Pulmonary artery endothelial cell (primary cell): Measurements from ENCODE around the gene TMEM247. TPM values are rescaled to one million over a fixed set of nuclear protein-coding genes. Genes with fewer than 3 reads are reported as not detected.

ENCODE experiments used
- DNase-seq: peaks from one replicate; pipeline ENCODE4 v3.0.0-alpha.2; 2011; ENCODE audit warnings: low read depth, low spot score
- total RNA-seq: library from RNA; depleted of rRNA; stranded (reverse); fragments of >200 nt; gene quantifications from 2 replicates; pipeline ENCODE4 v1.2.3, GENCODE V29; 2014

TMEM247 gene
- total RNA-seq, result not detected in 2 replicates

DNA sequence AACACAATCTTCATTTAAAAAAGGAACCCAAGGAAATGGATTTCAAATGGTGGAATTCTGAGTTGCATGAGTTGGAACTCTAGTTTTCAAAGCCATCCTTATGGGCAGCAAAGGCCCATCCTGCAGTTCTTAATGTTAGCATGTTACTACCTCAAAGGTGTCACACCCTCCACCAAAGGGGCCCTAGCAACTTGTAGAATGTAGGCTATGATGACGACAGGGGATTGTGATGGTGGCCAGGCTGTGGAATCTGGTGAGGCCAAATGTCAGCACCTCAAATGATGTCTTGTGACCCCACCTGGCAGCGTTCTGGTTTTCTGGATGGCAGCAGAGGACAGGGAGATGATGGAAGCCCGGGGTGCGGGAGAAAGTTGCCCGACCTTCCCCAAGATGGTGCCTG, at the start of gene TMEM247:
Gene TMEM247, plus strand, starts transcription at position 301 of the 400 bp plus-strand sequence.
- DNase-seq, result no peak

GRCh38 chr2:46430413-46430812, 49.0 kb upstream of the TMEM247 start:
- no peak for DNase-seq

DNA sequence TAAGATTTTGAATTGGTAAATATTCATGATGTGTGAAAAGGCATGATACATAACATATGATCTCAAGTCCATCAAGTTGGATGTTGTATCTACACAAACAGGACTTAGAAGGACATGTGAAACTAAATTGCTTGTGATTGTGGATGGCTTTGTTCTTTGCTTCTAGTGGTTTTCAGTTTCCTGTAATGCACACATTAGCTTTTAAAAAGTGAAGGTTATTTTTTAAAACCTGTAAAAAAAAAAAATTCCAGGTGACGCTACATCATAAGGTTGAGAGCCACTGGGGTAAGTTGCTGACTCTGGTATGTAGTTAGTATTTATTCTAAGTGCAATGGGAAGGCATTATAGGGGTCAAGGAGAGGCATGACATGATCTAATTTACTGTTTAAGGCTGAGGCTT, 48.4 kb upstream of the TMEM247 start:
- DNase-seq, result no peak

GRCh38 chr2:46431481-46432235, 47.7 kb upstream of the TMEM247 start:
- no peak for DNase-seq

DNA sequence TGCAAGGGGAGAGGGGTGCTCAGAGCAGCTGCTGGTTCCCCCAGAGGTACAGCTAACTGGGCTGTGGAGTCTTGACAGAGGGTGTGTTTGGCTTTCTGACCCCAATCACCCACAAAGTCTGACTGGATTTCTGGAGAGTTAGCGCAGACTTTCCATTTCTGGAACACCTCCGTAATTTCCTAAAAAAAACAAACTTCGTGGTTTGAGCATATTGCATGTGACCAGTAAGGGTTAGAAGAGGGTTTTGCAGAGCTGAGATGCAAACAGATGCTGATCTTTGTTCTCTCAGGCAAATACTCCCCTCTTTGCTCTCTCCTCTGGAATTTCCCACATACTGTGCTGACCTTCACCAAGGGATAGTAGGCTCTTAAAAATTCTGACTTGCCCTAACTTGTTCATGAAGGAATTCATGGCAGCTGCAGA, 44.5 kb upstream of the TMEM247 start:
- DNase-seq, result no peak

DNA sequence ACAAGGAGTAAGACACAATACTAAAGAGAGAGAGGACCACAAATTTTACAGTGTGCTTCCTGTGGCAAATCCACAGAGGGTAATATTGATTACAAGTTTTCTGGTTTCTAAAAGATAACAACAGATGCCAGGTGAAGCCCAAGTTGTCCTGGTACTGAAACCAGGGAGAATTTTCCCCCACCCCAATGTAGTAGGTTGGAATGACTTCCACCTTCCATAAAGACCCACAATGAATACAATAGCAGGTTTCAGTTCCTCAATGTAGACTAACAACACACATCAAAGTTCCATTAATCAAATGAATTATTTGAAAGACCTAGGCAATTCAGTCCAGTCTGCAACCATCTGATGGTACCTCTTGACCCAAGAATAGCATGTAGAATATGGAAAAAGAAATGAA, 44.0 kb upstream of the TMEM247 start:
- DNase-seq, result no peak

- no peak for DNase-seq
These were observed 43.5 kb upstream of the TMEM247 start for GRCh38 chr2:46435796-46436360.

GRCh38 chr2:46436800-46437199, 42.6 kb upstream of the TMEM247 start:
- no peak for DNase-seq

DNA sequence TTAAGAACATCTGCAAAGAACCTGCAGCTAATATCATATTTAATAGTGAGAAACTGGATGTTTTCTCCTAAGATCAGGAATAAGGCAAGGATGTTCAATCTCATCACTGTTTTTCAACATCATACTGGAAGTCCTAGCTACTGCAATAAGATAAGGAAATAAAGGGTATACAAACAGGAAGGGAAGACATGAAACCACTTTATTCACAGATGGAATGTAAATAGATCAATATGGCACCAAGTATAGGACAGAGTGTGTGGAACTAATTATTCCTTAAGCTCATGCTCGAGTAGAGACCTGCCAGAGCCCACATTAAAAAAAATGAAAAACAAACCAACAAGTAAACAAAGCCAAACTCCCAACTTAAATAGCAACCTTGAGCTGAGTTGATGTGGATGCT, 41.3 kb upstream of the TMEM247 start:
- DNase-seq, result no peak

DNA sequence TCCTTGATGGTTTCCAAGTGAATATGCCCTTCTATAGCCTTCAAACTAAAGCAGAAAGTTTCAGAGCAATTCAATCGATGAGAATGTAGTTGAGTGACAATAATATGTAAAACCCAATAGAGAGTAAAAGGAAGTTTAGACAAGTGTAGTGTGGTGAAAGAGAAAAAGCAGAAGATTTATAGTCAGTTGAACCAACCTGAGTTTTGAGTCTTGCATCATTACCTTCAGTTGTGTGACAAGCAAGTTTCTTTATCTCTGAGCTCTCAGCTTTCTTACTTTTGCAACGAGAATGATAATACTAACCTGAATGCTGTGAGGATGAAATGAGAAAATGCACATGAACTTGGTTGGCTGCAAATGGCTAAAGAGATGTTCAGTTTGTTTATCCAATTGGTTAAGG, 40.6 kb upstream of the TMEM247 start:
- no peak for DNase-seq

GRCh38 chr2:46439582-46439981, 39.8 kb upstream of the TMEM247 start:
- no peak for DNase-seq

DNA sequence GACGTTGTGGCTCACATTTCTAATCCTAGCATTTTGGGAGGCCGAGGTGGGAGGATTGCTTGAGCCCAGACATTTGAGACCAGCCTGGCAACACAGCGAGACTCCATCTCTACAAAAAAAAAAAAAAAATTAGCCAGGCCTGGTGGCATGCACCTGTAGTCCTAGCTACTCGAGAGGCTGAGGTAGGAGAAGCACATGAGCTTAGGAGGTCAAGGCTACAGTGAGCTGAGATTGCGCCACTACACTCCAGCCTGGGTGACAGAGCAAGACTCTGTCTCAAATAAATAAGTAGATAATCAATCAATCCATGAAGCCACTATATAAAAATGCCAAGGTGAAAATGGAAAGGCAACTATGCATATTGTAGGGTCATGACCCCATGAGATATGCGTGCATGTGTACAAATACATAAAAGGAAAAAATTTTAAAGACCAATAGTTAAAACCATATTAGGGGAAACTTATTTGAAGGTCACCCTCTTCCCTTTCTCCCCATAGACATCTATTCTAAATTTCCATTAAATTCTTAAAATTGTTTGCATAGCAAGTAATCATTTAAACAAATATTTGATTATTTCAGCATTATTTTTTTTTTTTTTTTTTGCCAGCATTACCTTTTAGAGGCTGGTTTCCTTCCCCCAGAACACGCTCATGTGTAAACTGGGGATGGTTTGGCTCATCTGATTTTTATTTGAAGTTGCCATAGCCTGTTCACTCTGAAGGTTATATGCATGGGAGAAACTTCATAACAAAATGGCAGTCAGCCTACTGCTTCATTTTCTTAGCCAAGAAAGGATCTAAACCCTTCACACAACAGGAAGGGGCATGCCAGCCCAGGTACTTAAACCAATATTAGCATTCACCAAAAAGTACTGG, 37.3 kb upstream of the TMEM247 start:
- no peak for DNase-seq

DNA sequence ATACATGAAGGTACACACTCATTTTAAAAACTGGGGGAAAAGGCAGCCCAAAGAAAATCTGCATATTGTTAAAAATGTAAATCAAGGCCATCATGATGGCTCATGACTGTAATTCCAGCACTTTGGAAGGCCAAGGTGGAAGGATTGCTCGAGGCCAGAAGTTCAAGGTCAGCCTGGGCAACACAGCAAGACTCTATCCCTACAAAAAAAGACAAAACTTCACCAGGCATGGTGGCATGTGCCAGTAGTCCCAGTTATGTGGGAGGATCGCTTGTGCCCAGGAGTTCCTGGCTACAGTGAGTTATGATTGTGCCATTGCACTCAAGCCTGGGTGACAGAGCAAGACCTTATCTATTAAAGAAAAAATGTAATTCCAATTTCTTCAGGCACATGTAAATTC, 34.6 kb upstream of the TMEM247 start:
- no peak for DNase-seq

DNA sequence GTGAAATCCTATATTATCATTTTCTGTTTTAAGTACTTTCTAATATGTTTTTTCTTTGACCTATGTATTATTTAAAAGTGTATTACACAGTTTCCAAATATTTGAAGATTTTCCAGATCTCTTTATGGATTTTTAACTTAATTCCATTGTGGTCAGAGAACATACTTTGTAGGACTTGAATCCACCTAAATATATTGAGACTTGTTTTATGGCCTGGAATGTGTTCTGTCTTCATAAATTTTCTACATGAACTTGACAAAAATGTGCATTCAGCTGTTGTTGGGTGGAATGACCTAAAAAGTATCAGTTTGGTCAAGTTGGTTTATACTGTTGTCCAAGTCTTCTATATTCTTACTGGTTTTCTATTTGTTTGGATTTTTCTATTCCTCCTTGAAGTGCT, 33.8 kb upstream of the TMEM247 start:
- no peak for DNase-seq

DNA sequence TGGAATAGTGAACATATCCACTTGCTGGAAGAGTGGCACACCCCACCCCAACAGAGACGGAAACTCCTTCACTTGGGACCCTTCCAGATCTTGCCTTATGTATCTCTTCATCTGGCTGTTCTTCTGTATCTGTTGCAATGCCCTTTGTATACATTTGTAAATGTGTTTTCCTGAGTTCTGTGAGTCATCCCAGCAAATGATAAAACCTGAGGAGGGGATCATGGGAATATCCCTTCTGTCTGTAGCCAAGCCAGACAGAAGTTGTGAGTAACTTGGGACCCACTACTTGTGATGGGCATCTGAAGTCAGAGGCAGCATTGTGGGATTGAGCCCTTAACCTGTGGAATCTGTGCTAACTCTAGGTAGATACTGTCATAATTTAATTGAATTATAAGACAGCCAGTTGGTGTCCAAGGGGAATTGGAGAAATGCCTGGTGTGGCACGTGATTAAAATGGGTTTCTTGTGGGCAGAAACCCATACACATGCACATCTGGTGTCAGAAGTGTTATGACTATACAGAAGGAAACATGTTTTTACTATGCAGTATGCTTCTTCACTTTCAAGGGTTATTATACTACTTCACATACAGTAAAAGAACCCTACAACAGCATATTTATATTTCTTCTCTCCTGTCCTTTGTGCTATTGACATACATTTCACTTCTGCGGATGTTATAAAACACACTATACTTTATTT, 32.3 kb upstream of the TMEM247 start:
- no peak for DNase-seq

GRCh38 chr2:46447649-46448048, 31.7 kb upstream of the TMEM247 start:
- DNase-seq, result no peak

DNA sequence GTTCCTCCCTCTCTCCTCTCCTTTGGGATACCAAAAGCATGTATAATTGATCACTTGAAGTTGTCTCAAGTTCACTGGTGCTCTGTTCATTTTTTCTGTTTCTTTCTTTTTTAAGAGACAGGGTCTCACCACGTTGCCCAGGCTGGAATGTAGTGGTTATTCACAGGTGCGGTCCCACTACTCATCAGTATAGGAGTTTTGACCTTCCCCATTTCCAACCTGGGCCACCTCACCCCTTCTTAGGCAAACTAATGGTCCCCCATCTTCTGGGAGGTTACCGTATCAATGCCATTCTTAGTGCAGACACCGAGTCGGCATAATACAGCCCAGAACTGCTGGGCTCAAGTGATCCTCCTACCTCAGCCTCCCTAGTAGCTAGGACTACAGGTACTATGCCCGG, 31.3 kb upstream of the TMEM247 start:
- DNase-seq, result no peak

DNA sequence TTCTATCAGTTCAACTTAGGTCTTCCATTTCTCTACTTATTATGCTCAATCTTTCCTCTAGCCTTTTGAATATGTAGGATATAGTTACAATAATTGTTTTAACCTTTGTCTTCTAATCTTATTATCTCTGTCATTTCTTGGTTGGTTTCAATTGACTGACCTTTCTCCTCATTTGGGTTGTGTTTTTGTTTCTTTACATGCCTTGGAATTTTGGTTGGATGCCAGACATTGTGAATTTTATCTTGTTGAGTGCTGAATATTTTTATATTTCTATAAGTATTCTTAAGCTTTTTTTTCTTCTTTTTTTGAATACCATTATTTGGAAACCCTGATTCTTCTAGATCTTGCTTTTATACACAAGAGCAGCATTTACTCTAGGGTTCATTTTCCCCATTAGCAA, 30.7 kb upstream of the TMEM247 start:
- no peak for DNase-seq

GRCh38 chr2:46449700-46450099, 29.7 kb upstream of the TMEM247 start:
- DNase-seq, result no peak

GRCh38 chr2:46451131-46451711, 28.1 kb upstream of the TMEM247 start:
- DNase-seq, result no peak

GRCh38 chr2:46456789-46457188, 22.6 kb upstream of the TMEM247 start:
- no peak for DNase-seq
